GM23338 (cell line): Measurements from ENCODE around the gene YIPF3. TPM values are rescaled to one million over a fixed set of nuclear protein-coding genes. Genes with fewer than 3 reads are reported as not detected.

ENCODE experiments used
- ATAC-seq: fragments of 200-7000 bp; cut with Tn5 transposase; 3 replicates; pipeline ENCODE4 v1.9.1; 2020
- DNase-seq: peaks from one replicate; pipeline ENCODE4 v3.0.0-alpha.2; 2015; ENCODE audit warnings: low spot score
- H2AFZ ChIP-seq: fragments of 200-600 bp; sonication (generic); 2 replicates; pipeline ENCODE4 v1.8.0; 2016; ENCODE audit warnings: antibody characterized with exemption, mild to moderate bottlenecking, moderate library complexity
- H3F3A ChIP-seq: fragments of 200-600 bp; sonication (generic); replicated peaks from 2 replicates; pipeline ENCODE4 v1.8.0; 2017; ENCODE audit warnings: antibody characterized with exemption, mixed run types, low read depth
- H3K27ac ChIP-seq: fragments of 200-600 bp; sonication (generic); 2 replicates; pipeline ENCODE4 v1.6.1; 2016; ENCODE audit warnings: low read depth
- H3K27me3 ChIP-seq: fragments of 200-600 bp; sonication (generic); 2 replicates; pipeline ENCODE4 v1.8.0; 2016; ENCODE audit warnings: mild to moderate bottlenecking, mixed run types, moderate library complexity; ENCODE audit not compliant: insufficient read depth
- H3K36me3 ChIP-seq: fragments of 200-600 bp; sonication (generic); 2 replicates; pipeline ENCODE4 v1.8.0; 2016; ENCODE audit warnings: mild to moderate bottlenecking; ENCODE audit not compliant: insufficient read depth
- H3K4me1 ChIP-seq: fragments of 200-600 bp; sonication (generic); 2 replicates; pipeline ENCODE4 v1.8.0; 2016; ENCODE audit warnings: mild to moderate bottlenecking, moderate library complexity; ENCODE audit not compliant: insufficient read depth
- H3K4me2 ChIP-seq: fragments of 200-600 bp; sonication (generic); 2 replicates; pipeline ENCODE4 v1.7.1; 2017; ENCODE audit warnings: mixed run types
- H3K4me3 ChIP-seq: fragments of 200-600 bp; sonication (generic); 2 replicates; pipeline ENCODE4 v1.6.1; 2016; ENCODE audit warnings: mixed run types
- H3K79me2 ChIP-seq: fragments of 200-600 bp; sonication (generic); replicated peaks from 2 replicates; pipeline ENCODE4 v1.8.0; 2017; ENCODE audit warnings: mild to moderate bottlenecking; ENCODE audit not compliant: insufficient read depth
- H3K9me2 ChIP-seq: fragments of 200-600 bp; sonication (generic); 2 replicates; pipeline ENCODE4 v1.8.0; 2017; ENCODE audit not compliant: insufficient read depth
- H4K20me1 ChIP-seq: fragments of 200-600 bp; sonication (generic); replicated peaks from 2 replicates; pipeline ENCODE4 v1.8.0; 2017; ENCODE audit warnings: mild to moderate bottlenecking; ENCODE audit not compliant: insufficient read depth
- H3K27ac Mint-ChIP-seq: 2 replicates; pipeline ENCODE4 v1.8.0; 2020; ENCODE audit warnings: inconsistent platforms, mild to moderate bottlenecking, moderate library complexity, mixed read lengths
- H3K27me3 Mint-ChIP-seq: 3 replicates; pipeline ENCODE4 v1.8.0; 2022; ENCODE audit warnings: low read depth, mild to moderate bottlenecking, moderate library complexity, mixed read lengths, inconsistent platforms; ENCODE audit not compliant: insufficient read depth, poor library complexity
- H3K36me3 Mint-ChIP-seq: 3 replicates; pipeline ENCODE4 v1.8.0; 2021; ENCODE audit warnings: low read depth, mild to moderate bottlenecking, inconsistent platforms, moderate library complexity, mixed read lengths
- H3K4me1 Mint-ChIP-seq: 3 replicates; pipeline ENCODE4 v1.8.0; 2020; ENCODE audit warnings: mild to moderate bottlenecking, inconsistent platforms, mixed read lengths
- H3K4me3 Mint-ChIP-seq: 3 replicates; pipeline ENCODE4 v1.8.0; 2021; ENCODE audit warnings: moderate library complexity, mild to moderate bottlenecking, inconsistent platforms, mixed read lengths
- H3K9me3 Mint-ChIP-seq: 3 replicates; pipeline ENCODE4 v1.8.0; 2020; ENCODE audit warnings: moderate library complexity, mild to moderate bottlenecking, inconsistent platforms, mixed read lengths
- CREB1 ChIP-seq: fragments of 250-450 bp; sonication (Bioruptor Pico); IDR thresholded peaks from 2 replicates; pipeline ENCODE4 v1.5.0; 2020; ENCODE audit warnings: low read depth, mild to moderate bottlenecking, moderate library complexity
- CTCF ChIP-seq, 2 experiments: fragments of 200-600 bp in 1 of 2; sonication (generic) in 1 of 2; conservative IDR thresholded peaks; 2 replicates each; pipeline versions ENCODE4 v1.5.1 to v1.6.1; 2016 to 2017; ENCODE audit warnings: antibody characterized with exemption in 2 of 2, low read depth in 2 of 2, mild to moderate bottlenecking in 2 of 2, moderate library complexity in 1 of 2
- ETS1 ChIP-seq: IDR thresholded peaks from 2 replicates; pipeline ENCODE4 v1.6.1; 2016; ENCODE audit warnings: antibody characterized with exemption
- EZH2 ChIP-seq: fragments of 200-600 bp; sonication (generic); IDR thresholded peaks from one replicate; pipeline ENCODE4 v1.8.0; 2017; ENCODE audit warnings: antibody characterized with exemption, mild to moderate bottlenecking, low read depth; ENCODE audit not compliant: unreplicated experiment
- EZH2phosphoT487 ChIP-seq: fragments of 200-600 bp; sonication (generic); IDR thresholded peaks from one replicate; pipeline ENCODE4 v1.8.1; 2018; ENCODE audit warnings: antibody characterized with exemption; ENCODE audit not compliant: unreplicated experiment
- JUNB ChIP-seq: IDR thresholded peaks from one replicate; pipeline ENCODE4 v1.6.1; 2016; ENCODE audit warnings: antibody characterized with exemption; ENCODE audit not compliant: unreplicated experiment
- NANOG ChIP-seq: IDR thresholded peaks from 2 replicates; pipeline ENCODE4 v1.6.1; 2016; ENCODE audit warnings: antibody characterized with exemption, borderline replicate concordance
- POLR2AphosphoS5 ChIP-seq: IDR thresholded peaks from 2 replicates; pipeline ENCODE4 v1.6.1; 2016; ENCODE audit warnings: antibody characterized with exemption, low read depth
- REST ChIP-seq: IDR thresholded peaks from one replicate; pipeline ENCODE4 v1.6.1; 2018; ENCODE audit warnings: antibody characterized with exemption; ENCODE audit not compliant: unreplicated experiment
- STAT1 ChIP-seq: IDR thresholded peaks from one replicate; pipeline ENCODE4 v1.6.1; 2016; ENCODE audit warnings: antibody characterized with exemption; ENCODE audit not compliant: unreplicated experiment
- ZNF114 ChIP-seq: fragments of 250-450 bp; sonication (Bioruptor Pico); IDR thresholded peaks from 2 replicates; pipeline ENCODE4 v1.5.0; 2020; ENCODE audit warnings: mild to moderate bottlenecking, moderate library complexity
- ZNF331 ChIP-seq: fragments of 250-450 bp; sonication (Bioruptor Pico); IDR thresholded peaks from 2 replicates; pipeline ENCODE4 v1.5.0; 2020; ENCODE audit warnings: low read depth, mild to moderate bottlenecking, moderate library complexity
- ZNF462 ChIP-seq: fragments of 250-450 bp; sonication (Bioruptor Pico); IDR thresholded peaks from 2 replicates; pipeline ENCODE4 v1.5.0; 2020; ENCODE audit warnings: mild to moderate bottlenecking, moderate library complexity
- polyA plus RNA-seq: library from polyadenylated mRNA; unstranded; fragments of >200 nt; fragmentation: Nextera tagmentation; extraction: Ambion mirVana; gene quantifications from 2 replicates; pipeline ENCODE4 v1.2.1, GENCODE V29; 2016
- total RNA-seq: library from RNA; depleted of rRNA; stranded (reverse); fragments of >200 nt; shearing (Covaris generic); gene quantifications from 2 replicates; pipeline ENCODE4 v1.2.3, GENCODE V29; 2014

The YIPF3 gene
- total and polyA plus RNA-seq, 2 experiments from 2014 or later: 64.4 to 94.3 TPM

GRCh38 chr6:43559328-43559727, 42.6 kb upstream of the YIPF3 start:
- H3K27ac ChIP-seq: no peak overlapping the region
- H4K20me1 ChIP-seq: peaks cover 10% of the 10 kb centered on the region
- ATAC-seq (no peak), DNase-seq (no peak)
- no peaks in the 10 kb centered on the region for H3K4me1 Mint-ChIP-seq
- no peaks in the 10 kb centered on the region for H3K79me2 ChIP-seq
- no peak overlapping the region for H3K27ac Mint-ChIP-seq
- H3K9me2 ChIP-seq: no peaks in the 10 kb centered on the region
- H3K9me3 Mint-ChIP-seq: no peaks in the 10 kb centered on the region
- H3K36me3 Mint-ChIP-seq: peaks cover 94% of the 10 kb centered on the region
- peaks cover 97% of the 10 kb centered on the region for H3K36me3 ChIP-seq
- no peaks in the 10 kb centered on the region for H3K27me3 Mint-ChIP-seq
- H3K4me2 ChIP-seq: no peak overlapping the region
- H3K4me3 Mint-ChIP-seq: no peak overlapping the region
- no peak for TF ChIP-seq ZNF114 (CRISPR knock-in tag)
- TF ChIP-seq EZH2: no peak
- TF ChIP-seq STAT1: no peak
- no peak for TF ChIP-seq EZH2phosphoT487
- TF ChIP-seq CTCF (conservative IDR thresholded peaks at IDR 0.05; ENCODE audit: low read depth in 2 of 2): no peak
- no peak for TF ChIP-seq CREB1 (CRISPR knock-in tag)
- no peak for TF ChIP-seq NANOG
- no peak for TF ChIP-seq ETS1
- no peak for TF ChIP-seq ZNF331 (CRISPR knock-in tag)
- no peak for TF ChIP-seq JUNB
- no peak for TF ChIP-seq ZNF462
- TF ChIP-seq REST: no peak
- no peak for TF ChIP-seq POLR2AphosphoS5
- no peak overlapping the region for H3K4me3 ChIP-seq
- H2AFZ ChIP-seq: no peak overlapping the region
- no peaks in the 10 kb centered on the region for H3F3A ChIP-seq
- H3K27me3 ChIP-seq: no peaks in the 10 kb centered on the region
- no peaks in the 10 kb centered on the region for H3K4me1 ChIP-seq
